CD4-positive, alpha-beta memory T cell (primary cell): ENCODE results near the gene GMPPA. TPM values are rescaled to one million over a fixed set of nuclear protein-coding genes. Genes with fewer than 3 reads are reported as not detected.
A peak's percentile ranks its signal among the peaks of the same experiment; 100 is the strongest.

Experiments
- CTCF ChIA-PET: fragments of 350-600 bp; sonication (Branson Sonifier 250); formaldehyde crosslinking; loops from one replicate; lab custom pipeline; 2021; ENCODE audit warnings: inconsistent platforms; ENCODE audit not compliant: partially characterized antibody; lab: Charles Lee
- POLR2A ChIA-PET: fragments of 350-600 bp; sonication (Branson Sonifier 250); formaldehyde crosslinking; loops from one replicate; lab custom pipeline; 2021; ENCODE audit not compliant: partially characterized antibody; lab: Charles Lee
- DNase-seq, 5 donors: peaks; one replicate each; pipeline versions ENCODE4 v3.0.0 to v3.0.0-alpha.2; 2020 to 2022; ENCODE audit warnings: mixed read lengths in 1 of 5
- H3K27ac ChIP-seq: one replicate; pipeline ENCODE4 v1.7.0; 2013; ENCODE audit warnings: low read depth, low read length
- H3K27me3 ChIP-seq: 2 replicates; pipeline ENCODE4 v1.7.0; 2013; ENCODE audit warnings: mild to moderate bottlenecking, low read length, moderate library complexity; ENCODE audit not compliant: insufficient read depth
- H3K36me3 ChIP-seq: 2 replicates; pipeline ENCODE4 v1.7.0; 2013; ENCODE audit warnings: mild to moderate bottlenecking, low read length, moderate library complexity; ENCODE audit not compliant: insufficient read depth
- H3K4me1 ChIP-seq: 2 replicates; pipeline ENCODE4 v1.7.0; 2013; ENCODE audit warnings: mild to moderate bottlenecking, low read length, moderate library complexity; ENCODE audit not compliant: insufficient read depth
- H3K4me3 ChIP-seq, 2 donors: one replicate each; pipeline ENCODE4 v1.7.0; 2013; ENCODE audit warnings: low read length in 2 of 2, mild to moderate bottlenecking in 1 of 2
- H3K9me3 ChIP-seq, 2 donors: one replicate each; pipeline ENCODE4 v1.7.0; 2013; ENCODE audit warnings: low read length in 2 of 2, control low read depth in 1 of 2; ENCODE audit not compliant: control insufficient read depth in 1 of 2
- H3K27ac Mint-ChIP-seq, 7 donors: one replicate each; pipeline ENCODE4 v1.8.0; 2020 to 2021; ENCODE audit warnings: mixed read lengths in 7 of 7, mild to moderate bottlenecking in 6 of 7, inconsistent platforms in 3 of 7, moderate library complexity in 3 of 7
- H3K27me3 Mint-ChIP-seq, 2 donors: one replicate each; pipeline ENCODE4 v1.8.0; 2020 to 2021; ENCODE audit warnings: mixed read lengths in 2 of 2
- H3K36me3 Mint-ChIP-seq, 2 donors: one replicate each; pipeline ENCODE4 v1.8.0; 2020 to 2021; ENCODE audit warnings: mixed read lengths in 2 of 2, inconsistent platforms in 1 of 2, mild to moderate bottlenecking in 1 of 2
- H3K4me1 Mint-ChIP-seq, 4 donors: one replicate each; pipeline ENCODE4 v1.8.0; 2020 to 2021; ENCODE audit warnings: mixed read lengths in 4 of 4, mild to moderate bottlenecking in 1 of 4
- H3K4me3 Mint-ChIP-seq, 8 donors: one replicate each; pipeline ENCODE4 v1.8.0; 2020 to 2021; ENCODE audit warnings: mixed read lengths in 8 of 8, mild to moderate bottlenecking in 7 of 8, moderate library complexity in 6 of 8, inconsistent platforms in 3 of 8
- H3K9me3 Mint-ChIP-seq, 8 donors: one replicate each; pipeline ENCODE4 v1.8.0; 2020 to 2021; ENCODE audit warnings: mixed read lengths in 8 of 8, mild to moderate bottlenecking in 5 of 8, inconsistent platforms in 3 of 8, moderate library complexity in 1 of 8
- intact Hi-C: fragments of 100-400 bp; cut with micrococcal nuclease; formaldehyde crosslinking; loops from one replicate; pipeline ENCODE4 v1.15.1; 2023
- polyA plus RNA-seq, 2 donors: library from polyadenylated mRNA; unstranded; fragments of 300-500 nt; fragmentation: Illumina TruSeq; gene quantifications; one replicate each; pipeline ENCODE4 v1.2.3, GENCODE V29; 2021
- total RNA-seq, 2 experiments: library from RNA; stranded (reverse); gene quantifications; one replicate each; pipeline ENCODE4 v1.2.3, GENCODE V29; 2021

Gene GMPPA
- total and polyA plus RNA-seq, 4 experiments from 2014 or later, result 30.4 to 48.3 (median 38.1) TPM

- Histone ChIP-seq H3K4me3 (peak overlapping the region; percentile 62 to 70), H3K36me3 (no peaks in the 10 kb centered on the region), H3K4me1 (peaks cover 37% of the 10 kb centered on the region), H3K27me3 (peaks cover 33% of the 10 kb centered on the region), H3K27ac (peak overlapping the region; percentile 53), H3K9me3 (no peaks in the 10 kb centered on the region)
- no peaks in the 10 kb centered on the region for H3K9me3 Mint-ChIP-seq
- CTCF ChIA-PET, result interaction anchor here (0.6 to 8.2 kb wide), 7 partner anchors 12 to 532 kb away, joined by 3 to 160 read pairs (median 7); partner anchors contain the start of gene STK11IP
- H3K27me3 Mint-ChIP-seq, result peaks cover 36 to 40% of the 10 kb centered on the region in 2 donors
- peak overlapping the region in 1 of 7 donors; percentile 41 for H3K27ac Mint-ChIP-seq
- POLR2A ChIA-PET, result interaction anchor here (1.0 to 3.0 kb wide), 5 partner anchors 32 to 110 kb away, joined by 3 to 27 read pairs (median 15); partner anchors contain the start of genes CHPF, DNPEP, STK11IP and TMEM198
- peak overlapping the region; percentile 92 to 100 (median 99) for H3K4me3 Mint-ChIP-seq
- intact Hi-C loops, result loop anchor here (1.0 to 5.0 kb wide), 4 partner anchors 46 to 145 kb away; partner anchors contain the start of gene CHPF
- peaks cover 4 to 14% of the 10 kb centered on the region in 2 donors for H3K36me3 Mint-ChIP-seq
- H3K4me1 Mint-ChIP-seq, result peaks cover 22 to 39% (median 31%) of the 10 kb centered on the region in 4 donors
- DNase-seq, result peak in 1 of 5 donors; percentile 49
These were observed 1.0 kb upstream of the GMPPA start for GRCh38 chr2:219497495-219498279.

GRCh38 chr2:219499058-219499307 lies 292 bp downstream of the GMPPA start:
- H3K4me3 Mint-ChIP-seq, result peak overlapping the region; percentile 92 to 100 (median 99)
- Histone ChIP-seq H3K4me1 (peaks cover 37% of the 10 kb centered on the region), H3K27ac (peak overlapping the region; percentile 53), H3K9me3 (no peaks in the 10 kb centered on the region), H3K36me3 (no peaks in the 10 kb centered on the region), H3K27me3 (peaks cover 33% of the 10 kb centered on the region), H3K4me3 (peak overlapping the region; percentile 62 to 70)
- DNase-seq, result no peak
- H3K27me3 Mint-ChIP-seq, result peaks cover 29% of the 10 kb centered on the region in 2 donors
- peak overlapping the region; percentile 60 to 99 (median 94) for H3K27ac Mint-ChIP-seq
- peaks cover 22 to 39% (median 31%) of the 10 kb centered on the region in 4 donors for H3K4me1 Mint-ChIP-seq
- CTCF ChIA-PET, result interaction anchor here (0.7 to 8.2 kb wide), 14 partner anchors 9 to 110 kb away, joined by 3 to 160 read pairs (median 6); partner anchors contain the start of genes CHPF and DNPEP
- intact Hi-C loops, result loop anchor here (5.0 kb wide), 1 partner anchor 143 kb away; no protein-coding TSS in a partner anchor
- no peaks in the 10 kb centered on the region for H3K9me3 Mint-ChIP-seq
- H3K36me3 Mint-ChIP-seq, result peaks cover 13 to 22% of the 10 kb centered on the region in 2 donors
- POLR2A ChIA-PET, result interaction anchor here (0.6 to 3.0 kb wide), 7 partner anchors 11 to 839 kb away, joined by 3 to 27 read pairs (median 4); partner anchors contain the start of genes BCS1L, CHPF, DNPEP and STK11IP

GRCh38 chr2:219499555-219499954 lies 864 bp downstream of the GMPPA start:
- H3K4me3 ChIP-seq, result no peak overlapping the region
- H3K27ac ChIP-seq, result no peak overlapping the region
- Mint-ChIP-seq H3K36me3 (peaks cover 19 to 28% of the 10 kb centered on the region in 2 donors), H3K4me1 (peaks cover 22 to 39% (median 31%) of the 10 kb centered on the region in 4 donors), H3K27me3 (peaks cover 23% of the 10 kb centered on the region in 2 donors), H3K4me3 (peak overlapping the region; percentile 92 to 100 (median 99)), H3K27ac (peak overlapping the region in 4 of 7 donors; percentile 53 to 92 (median 80)), H3K9me3 (no peaks in the 10 kb centered on the region)
- CTCF ChIA-PET, result interaction anchor here (1.0 to 8.2 kb wide), 11 partner anchors 9 to 111 kb away, joined by 3 to 160 read pairs (median 6); partner anchors contain the start of genes CHPF and DNPEP
- peaks cover 37% of the 10 kb centered on the region for H3K4me1 ChIP-seq
- POLR2A ChIA-PET, result no interaction called here
- peaks cover 30% of the 10 kb centered on the region for H3K27me3 ChIP-seq
- H3K36me3 ChIP-seq, result peaks cover under 1% of the 10 kb centered on the region
- intact Hi-C loops, result loop anchor here (5.0 kb wide), 1 partner anchor 143 kb away; no protein-coding TSS in a partner anchor
- DNase-seq, result peak in 1 of 5 donors; percentile 17
- H3K9me3 ChIP-seq, result no peaks in the 10 kb centered on the region

GRCh38 chr2:219500135-219500534 lies 1.4 kb downstream of the GMPPA start:
- Histone ChIP-seq H3K27me3 (peaks cover 24% of the 10 kb centered on the region), H3K4me1 (peaks cover 37% of the 10 kb centered on the region), H3K27ac (no peak overlapping the region), H3K4me3 (no peak overlapping the region), H3K36me3 (peaks cover 5% of the 10 kb centered on the region), H3K9me3 (no peaks in the 10 kb centered on the region)
- Mint-ChIP-seq H3K36me3 (peaks cover 25 to 34% of the 10 kb centered on the region in 2 donors), H3K4me3 (peak overlapping the region; percentile 49 to 99 (median 94)), H3K27me3 (peaks cover 18 to 19% of the 10 kb centered on the region in 2 donors), H3K4me1 (peaks cover 22 to 39% (median 31%) of the 10 kb centered on the region in 4 donors), H3K27ac (peak overlapping the region in 4 of 7 donors; percentile 6 to 87 (median 72)), H3K9me3 (no peaks in the 10 kb centered on the region)
- CTCF ChIA-PET, result interaction anchor here (1.0 to 8.2 kb wide), 7 partner anchors 9 to 111 kb away, joined by 3 to 160 read pairs (median 9); partner anchors contain the start of genes CHPF and DNPEP
- intact Hi-C loops, result no loop called here
- no peak for DNase-seq
- POLR2A ChIA-PET, result no interaction called here

GRCh38 chr2:219501849-219502248 lies 3.2 kb downstream of the GMPPA start:
- no peak overlapping the region for H3K27ac ChIP-seq
- Mint-ChIP-seq H3K4me1 (peaks cover 17 to 33% (median 27%) of the 10 kb centered on the region in 4 donors), H3K9me3 (no peaks in the 10 kb centered on the region), H3K4me3 (no peak overlapping the region), H3K36me3 (peaks cover 40 to 44% of the 10 kb centered on the region in 2 donors), H3K27ac (no peak overlapping the region), H3K27me3 (peaks cover 8 to 10% of the 10 kb centered on the region in 2 donors)
- H3K4me3 ChIP-seq, result no peak overlapping the region
- CTCF ChIA-PET, result no interaction called here
- peaks cover 5% of the 10 kb centered on the region for H3K36me3 ChIP-seq
- POLR2A ChIA-PET, result no interaction called here
- no peaks in the 10 kb centered on the region for H3K9me3 ChIP-seq
- H3K4me1 ChIP-seq, result peaks cover 25% of the 10 kb centered on the region
- peaks cover 9% of the 10 kb centered on the region for H3K27me3 ChIP-seq
- DNase-seq, result no peak
- intact Hi-C loops, result no loop called here

- ChIA-PET POLR2A (no interaction called here), CTCF (interaction anchor here (1.3 kb wide), 1 partner anchor 29 kb away, joined by 3 read pairs; no protein-coding TSS in a partner anchor)
- no peak for DNase-seq
- H3K4me1 ChIP-seq, result peaks cover 18% of the 10 kb centered on the region
- Mint-ChIP-seq H3K36me3 (peaks cover 45 to 49% of the 10 kb centered on the region in 2 donors), H3K4me3 (no peak overlapping the region), H3K27ac (no peak overlapping the region), H3K27me3 (peaks cover 2 to 5% of the 10 kb centered on the region in 2 donors), H3K9me3 (no peaks in the 10 kb centered on the region), H3K4me1 (peaks cover 15 to 28% (median 23%) of the 10 kb centered on the region in 4 donors)
- no peak overlapping the region for H3K27ac ChIP-seq
- H3K4me3 ChIP-seq, result no peak overlapping the region
- H3K9me3 ChIP-seq, result no peaks in the 10 kb centered on the region
- H3K27me3 ChIP-seq, result peaks cover 1% of the 10 kb centered on the region
- intact Hi-C loops, result no loop called here
- H3K36me3 ChIP-seq, result peaks cover 5% of the 10 kb centered on the region
These were observed 3.9 kb downstream of the GMPPA start for GRCh38 chr2:219502618-219503017.

- peaks cover 14% of the 10 kb centered on the region for H3K4me1 ChIP-seq
- H3K27me3 Mint-ChIP-seq, result peaks cover 12 to 13% of the 10 kb centered on the region in 2 donors
- intact Hi-C loops, result no loop called here
- H3K4me3 ChIP-seq, result no peak overlapping the region
- DNase-seq, result no peak
- H3K36me3 Mint-ChIP-seq, result peaks cover 46 to 47% of the 10 kb centered on the region in 2 donors
- CTCF ChIA-PET, result no interaction called here
- peaks cover 7 to 14% (median 11%) of the 10 kb centered on the region in 4 donors for H3K4me1 Mint-ChIP-seq
- no peak overlapping the region for H3K27ac Mint-ChIP-seq
- peaks cover 5% of the 10 kb centered on the region for H3K27me3 ChIP-seq
- no peaks in the 10 kb centered on the region for H3K9me3 Mint-ChIP-seq
- POLR2A ChIA-PET, result no interaction called here
- no peak overlapping the region for H3K27ac ChIP-seq
- no peaks in the 10 kb centered on the region for H3K9me3 ChIP-seq
- no peak overlapping the region for H3K4me3 Mint-ChIP-seq
- peaks cover 5% of the 10 kb centered on the region for H3K36me3 ChIP-seq
These were observed 6.9 kb downstream of the GMPPA start for GRCh38 chr2:219505585-219505984.
